GM18873 (cell line): ENCODE results near the gene TRPM4.
"Not testable (repeated sequence)": the region's sequence is repeated elsewhere in the genome, so short reads cannot be mapped to it uniquely, and the experiment has no call there.

ENCODE experiments used
- ATAC-seq: cut with Tn5 transposase; IDR thresholded peaks from one replicate; pipeline ENCODE4 v1.9.1; 2021; ENCODE audit warnings: mild to moderate bottlenecking, moderate library complexity, moderate number of reproducible peaks; ENCODE audit not compliant: unreplicated experiment, low FRiP score

Gene TRPM4

DNA sequence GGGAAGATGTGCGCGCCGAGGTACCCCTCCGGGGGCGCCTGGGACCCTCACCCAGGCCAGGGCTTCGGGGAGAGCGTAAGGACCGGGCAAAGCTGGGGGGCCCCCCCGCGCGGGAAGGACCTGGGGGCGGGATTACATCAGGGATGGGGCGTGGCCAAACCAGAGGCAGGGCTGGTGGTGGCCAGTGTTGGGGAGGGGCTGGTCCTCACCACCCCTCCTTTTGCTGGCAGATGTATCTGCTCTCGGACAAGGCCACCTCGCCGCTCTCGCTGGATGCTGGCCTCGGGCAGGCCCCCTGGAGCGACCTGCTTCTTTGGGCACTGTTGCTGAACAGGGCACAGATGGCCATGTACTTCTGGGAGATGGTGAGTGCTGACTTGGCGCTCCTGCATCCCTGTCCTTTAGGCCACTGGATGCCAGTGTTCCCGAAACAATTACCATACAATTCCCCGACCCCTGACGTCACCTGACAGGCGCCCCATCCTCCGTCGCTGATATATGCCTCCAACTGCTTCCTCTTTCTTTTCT is 25.3 kb downstream of the TRPM4 start:
- ATAC-seq, result no peak

DNA sequence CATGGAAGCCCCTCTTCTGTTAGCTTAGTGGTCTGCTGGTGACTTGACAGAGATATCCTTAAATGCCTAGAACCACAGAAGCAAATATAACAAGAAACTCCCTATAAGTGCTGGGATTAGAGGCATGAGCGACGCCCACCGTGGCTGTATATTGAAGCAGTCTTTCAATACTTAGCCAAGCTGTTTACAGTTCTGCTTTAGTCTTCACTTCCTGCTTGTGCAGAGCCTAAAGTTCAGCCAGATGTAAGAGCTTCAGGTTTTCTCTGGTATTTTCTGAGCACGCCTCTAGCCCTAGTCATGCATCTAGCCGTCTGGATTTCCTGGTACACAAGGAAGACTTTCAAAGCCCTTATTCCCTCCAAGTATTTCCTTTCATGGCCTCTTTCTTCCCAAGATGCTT is 28.5 kb downstream of the TRPM4 start:
- ATAC-seq, result no peak

DNA sequence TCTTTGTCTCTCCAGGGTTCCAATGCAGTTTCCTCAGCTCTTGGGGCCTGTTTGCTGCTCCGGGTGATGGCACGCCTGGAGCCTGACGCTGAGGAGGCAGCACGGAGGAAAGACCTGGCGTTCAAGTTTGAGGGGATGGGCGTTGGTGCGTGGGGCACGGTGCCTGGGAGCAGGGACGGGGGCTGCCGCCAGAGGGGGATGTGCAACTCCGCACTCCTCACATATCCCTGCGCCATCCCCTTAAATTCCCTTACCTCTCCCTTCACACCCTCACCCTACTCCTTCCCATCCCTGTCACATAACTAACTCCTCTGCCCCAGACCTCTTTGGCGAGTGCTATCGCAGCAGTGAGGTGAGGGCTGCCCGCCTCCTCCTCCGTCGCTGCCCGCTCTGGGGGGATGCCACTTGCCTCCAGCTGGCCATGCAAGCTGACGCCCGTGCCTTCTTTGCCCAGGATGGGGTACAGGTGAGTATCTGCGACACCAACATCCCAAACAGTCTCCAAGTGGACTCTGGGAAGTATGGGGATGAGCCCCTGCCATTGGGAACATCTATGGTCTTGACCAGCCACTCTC is 31.1 kb downstream of the TRPM4 start:
- no peak for ATAC-seq

DNA sequence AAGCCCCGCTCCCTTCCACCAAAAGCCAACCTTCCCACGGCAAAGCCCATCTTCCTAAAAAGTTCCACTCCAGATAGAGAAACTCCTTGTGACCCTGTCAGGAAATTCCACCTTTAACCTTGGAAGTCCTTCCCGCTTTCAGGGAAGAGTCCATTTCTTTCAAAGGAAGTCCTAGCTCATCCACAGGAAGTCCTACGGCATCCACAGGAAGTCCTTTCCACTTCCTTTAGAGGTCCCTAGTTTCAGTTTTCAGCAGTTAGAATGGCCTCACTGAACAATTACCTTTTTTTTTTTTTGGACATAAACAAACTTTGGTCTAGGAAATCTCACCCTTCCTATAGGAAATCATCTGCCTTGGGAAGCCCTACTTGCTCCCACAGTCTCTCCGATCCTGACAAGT is 31.7 kb downstream of the TRPM4 start:
- ATAC-seq, result no peak

DNA sequence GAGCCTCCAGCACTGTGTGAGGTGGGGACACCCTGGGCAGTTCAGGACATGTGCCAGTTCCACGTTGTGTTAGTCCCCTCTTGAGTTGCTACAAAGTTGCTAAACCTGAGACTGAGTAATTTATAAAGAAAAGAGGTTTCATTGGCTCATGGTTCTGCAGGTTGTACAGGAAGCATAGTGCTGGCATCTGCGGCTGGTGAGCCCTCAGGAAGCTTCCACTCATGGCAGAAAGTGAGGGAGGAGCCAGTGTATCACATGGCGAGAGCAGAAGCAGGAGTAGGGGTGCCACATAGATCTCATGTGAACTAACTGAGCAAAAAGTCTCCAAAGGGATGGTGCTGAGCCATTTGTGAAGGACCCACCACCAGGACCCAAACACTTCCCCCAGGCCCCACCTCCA is 33.2 kb downstream of the TRPM4 start:
- ATAC-seq, result no peak

DNA sequence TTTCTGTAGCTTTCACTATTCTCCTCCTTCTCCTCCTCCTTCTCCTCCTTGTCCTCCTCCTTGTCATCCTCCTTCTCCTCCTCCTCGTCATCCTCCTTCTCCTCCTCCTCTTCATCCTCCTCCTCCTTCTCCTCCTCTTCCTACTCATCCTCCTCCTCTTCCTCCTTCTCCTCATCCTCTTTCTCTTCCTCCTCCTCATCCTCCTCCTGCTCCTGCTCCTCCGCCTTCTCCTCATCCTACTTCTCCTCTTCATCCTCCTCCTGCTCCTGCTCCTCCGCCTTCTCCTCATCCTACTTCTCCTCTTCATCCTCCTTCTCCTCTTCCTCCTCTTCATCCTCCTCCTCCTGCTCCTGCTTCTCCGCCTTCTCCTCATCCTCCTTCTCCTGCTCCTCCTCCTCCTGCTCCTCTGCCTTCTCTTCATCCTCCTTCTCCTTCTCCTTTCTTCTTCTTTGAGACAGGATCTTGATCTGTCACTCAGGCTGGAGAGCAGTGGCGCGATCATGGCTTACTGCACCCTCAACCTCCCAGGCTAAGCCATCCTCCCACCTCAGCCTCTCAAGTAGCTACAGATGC is 36.3 kb downstream of the TRPM4 start:
- ATAC-seq, result no peak

DNA sequence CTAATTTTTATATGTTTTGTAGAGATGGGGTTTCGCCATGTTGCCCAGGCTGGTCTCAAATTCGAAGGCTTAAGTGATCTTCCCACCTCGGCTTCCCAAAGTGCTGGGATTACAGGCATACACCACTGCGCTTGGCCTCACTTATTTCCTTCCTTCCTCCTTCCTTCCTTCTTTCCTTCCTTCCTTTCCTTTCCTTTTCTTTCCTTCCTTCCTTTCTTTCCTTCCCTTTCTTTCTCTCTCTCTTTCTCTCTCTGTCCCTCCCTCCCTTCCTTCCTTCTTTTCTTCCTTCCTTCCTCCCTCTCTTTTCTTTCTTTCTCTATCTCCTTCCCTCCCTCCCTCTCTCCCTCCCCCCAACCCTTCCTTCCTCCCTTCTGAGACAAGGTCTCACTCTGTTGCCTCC is 36.8 kb downstream of the TRPM4 start:
- ATAC-seq, result no peak

DNA sequence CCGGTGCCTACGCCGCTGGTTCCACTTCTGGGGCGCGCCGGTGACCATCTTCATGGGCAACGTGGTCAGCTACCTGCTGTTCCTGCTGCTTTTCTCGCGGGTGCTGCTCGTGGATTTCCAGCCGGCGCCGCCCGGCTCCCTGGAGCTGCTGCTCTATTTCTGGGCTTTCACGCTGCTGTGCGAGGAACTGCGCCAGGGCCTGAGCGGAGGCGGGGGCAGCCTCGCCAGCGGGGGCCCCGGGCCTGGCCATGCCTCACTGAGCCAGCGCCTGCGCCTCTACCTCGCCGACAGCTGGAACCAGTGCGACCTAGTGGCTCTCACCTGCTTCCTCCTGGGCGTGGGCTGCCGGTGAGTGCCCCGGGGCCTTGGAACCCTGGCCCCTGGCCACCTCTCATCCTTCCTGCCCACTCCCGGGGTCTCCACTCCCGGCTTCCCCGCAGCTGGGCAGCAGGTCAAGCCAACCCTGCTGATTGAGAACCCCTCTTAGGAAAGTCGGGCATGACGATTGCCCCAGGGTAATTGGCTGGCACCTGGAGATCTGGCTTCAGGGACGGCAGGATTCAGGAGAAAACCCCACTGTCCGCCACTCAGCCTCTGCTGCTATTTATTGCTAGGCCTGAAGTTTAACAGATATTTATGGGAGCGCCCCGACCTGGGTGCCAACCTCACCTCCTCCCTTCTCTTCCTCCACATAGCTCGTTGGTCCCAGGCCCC is 39.1 kb downstream of the TRPM4 start:
- ATAC-seq, result no peak

DNA sequence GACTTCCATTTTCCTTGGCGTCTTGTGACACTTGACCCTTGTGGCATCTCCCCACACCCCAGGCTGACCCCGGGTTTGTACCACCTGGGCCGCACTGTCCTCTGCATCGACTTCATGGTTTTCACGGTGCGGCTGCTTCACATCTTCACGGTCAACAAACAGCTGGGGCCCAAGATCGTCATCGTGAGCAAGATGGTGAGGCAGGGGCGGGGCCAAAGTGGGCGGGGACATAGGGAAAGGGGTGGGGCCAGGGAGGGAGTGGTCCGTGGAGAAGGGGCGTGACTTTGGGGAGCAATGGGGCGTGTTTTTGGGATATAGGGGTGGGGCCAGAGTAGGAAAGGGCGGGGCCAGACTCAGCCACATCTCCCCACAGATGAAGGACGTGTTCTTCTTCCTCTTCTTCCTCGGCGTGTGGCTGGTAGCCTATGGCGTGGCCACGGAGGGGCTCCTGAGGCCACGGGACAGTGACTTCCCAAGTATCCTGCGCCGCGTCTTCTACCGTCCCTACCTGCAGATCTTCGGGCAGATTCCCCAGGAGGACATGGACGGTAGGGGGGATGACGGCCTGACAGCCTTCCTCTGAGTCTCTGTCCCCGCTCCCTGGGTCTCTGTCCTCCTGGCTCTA is 42.8 kb downstream of the TRPM4 start:
- ATAC-seq, result no peak

DNA sequence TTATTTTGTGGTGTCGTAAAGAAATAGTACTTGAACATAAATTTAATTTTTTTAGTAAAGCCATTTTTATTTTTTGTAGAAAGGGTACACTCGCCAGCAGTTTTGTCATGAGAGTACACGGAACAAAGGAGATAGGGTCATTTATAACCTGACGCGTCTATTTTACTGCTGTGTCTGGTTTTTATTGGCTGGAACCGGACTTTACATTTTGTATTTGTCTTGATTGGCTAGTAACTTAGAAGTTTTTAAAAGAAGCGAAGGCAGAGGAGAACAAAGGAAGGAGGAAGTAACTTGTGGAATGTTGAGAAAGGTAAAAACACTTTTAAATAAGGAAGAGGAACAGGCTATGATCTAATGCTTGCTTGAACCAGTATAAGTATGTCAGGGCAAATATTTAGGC is 43.5 kb downstream of the TRPM4 start:
- ATAC-seq, result no peak

DNA sequence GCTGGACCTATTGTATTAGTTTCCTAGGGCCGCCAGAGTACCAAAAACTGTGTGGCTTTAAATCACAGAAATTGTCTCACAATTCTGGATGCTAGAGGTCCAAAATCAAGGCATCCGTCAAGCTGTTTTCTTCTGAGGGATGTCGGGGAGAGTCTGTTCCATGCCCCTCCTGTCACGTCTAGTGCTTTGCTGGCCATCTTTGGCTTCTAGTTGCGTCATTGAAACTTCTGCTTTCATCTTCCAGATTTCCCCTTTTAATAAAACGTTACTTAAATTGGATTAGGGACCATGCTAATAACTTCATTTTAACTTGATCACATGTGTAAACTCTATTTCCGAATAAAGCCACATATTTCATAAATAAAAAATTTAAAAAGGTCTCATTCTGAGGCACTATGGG is 47.5 kb downstream of the TRPM4 start:
- ATAC-seq, result no peak

DNA sequence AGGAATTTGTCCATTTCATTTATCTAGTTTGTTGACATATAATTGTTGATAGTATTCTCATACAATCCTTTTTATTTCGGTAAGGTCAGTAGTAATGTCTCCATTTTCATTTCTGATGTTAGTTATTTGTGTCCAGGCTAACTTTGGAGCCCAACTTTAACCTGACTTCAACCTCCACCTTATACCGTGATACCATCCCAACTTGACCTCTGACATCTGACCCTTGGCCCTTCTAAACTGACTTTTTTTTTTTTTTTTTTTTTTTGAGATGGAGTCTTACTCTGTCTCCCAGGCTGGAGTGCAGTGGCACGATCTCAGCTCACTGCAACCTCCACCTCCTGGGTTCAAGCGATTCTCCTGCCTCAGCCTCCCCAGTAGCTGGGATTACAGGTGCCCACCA is 51.9 kb downstream of the TRPM4 start:
- ATAC-seq, result not testable (repeated sequence)

DNA sequence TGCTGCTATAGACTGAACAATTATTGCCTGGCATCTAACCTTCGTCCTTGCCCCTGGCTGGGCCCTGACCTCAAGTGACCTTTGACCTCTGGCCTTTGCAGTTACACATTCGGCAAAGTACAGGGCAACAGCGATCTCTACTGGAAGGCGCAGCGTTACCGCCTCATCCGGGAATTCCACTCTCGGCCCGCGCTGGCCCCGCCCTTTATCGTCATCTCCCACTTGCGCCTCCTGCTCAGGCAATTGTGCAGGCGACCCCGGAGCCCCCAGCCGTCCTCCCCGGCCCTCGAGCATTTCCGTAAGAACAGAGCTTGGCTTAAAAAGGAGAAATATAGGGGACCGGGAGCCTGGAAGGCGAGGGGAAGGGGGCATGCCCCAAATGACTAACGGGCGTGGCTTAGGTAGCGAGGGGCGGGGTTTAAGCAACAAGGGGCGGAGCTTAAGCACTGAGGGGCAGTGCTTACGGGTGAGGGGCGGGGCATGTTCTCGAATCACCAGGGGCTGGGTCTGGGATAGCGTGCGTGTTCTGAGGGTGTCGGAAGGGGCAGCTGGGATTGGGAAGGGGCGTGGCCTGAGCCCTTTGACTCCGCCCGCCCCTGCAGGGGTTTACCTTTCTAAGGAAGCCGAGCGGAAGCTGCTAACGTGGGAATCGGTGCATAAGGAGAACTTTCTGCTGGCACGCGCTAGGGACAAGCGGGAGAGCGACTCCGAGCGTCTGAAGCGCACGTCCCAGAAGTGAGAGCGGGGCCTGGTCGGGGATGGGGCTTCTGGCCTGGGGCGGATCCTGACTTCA is 52.7 kb downstream of the TRPM4 start:
- no peak for ATAC-seq

DNA sequence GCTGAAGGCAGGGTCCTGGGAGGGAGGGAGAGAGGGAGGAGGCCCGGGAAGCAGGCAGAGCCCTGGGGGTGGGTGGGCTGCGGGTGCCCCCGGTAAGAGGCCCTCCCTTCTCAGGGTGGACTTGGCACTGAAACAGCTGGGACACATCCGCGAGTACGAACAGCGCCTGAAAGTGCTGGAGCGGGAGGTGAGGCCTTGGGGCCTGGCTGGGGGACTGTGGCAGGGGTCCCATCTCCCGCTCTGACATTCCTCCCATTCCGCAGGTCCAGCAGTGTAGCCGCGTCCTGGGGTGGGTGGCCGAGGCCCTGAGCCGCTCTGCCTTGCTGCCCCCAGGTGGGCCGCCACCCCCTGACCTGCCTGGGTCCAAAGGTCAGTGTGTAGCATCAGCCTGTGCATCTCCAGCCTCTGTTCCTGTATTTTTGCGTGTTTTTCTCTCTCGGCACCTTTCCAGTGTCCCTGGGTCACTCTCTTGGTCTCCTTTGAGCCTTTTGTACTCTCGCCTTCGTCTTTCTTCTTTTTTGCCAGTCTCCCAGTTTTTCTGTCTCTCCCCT is 53.4 kb downstream of the TRPM4 start:
- ATAC-seq, result no peak

DNA sequence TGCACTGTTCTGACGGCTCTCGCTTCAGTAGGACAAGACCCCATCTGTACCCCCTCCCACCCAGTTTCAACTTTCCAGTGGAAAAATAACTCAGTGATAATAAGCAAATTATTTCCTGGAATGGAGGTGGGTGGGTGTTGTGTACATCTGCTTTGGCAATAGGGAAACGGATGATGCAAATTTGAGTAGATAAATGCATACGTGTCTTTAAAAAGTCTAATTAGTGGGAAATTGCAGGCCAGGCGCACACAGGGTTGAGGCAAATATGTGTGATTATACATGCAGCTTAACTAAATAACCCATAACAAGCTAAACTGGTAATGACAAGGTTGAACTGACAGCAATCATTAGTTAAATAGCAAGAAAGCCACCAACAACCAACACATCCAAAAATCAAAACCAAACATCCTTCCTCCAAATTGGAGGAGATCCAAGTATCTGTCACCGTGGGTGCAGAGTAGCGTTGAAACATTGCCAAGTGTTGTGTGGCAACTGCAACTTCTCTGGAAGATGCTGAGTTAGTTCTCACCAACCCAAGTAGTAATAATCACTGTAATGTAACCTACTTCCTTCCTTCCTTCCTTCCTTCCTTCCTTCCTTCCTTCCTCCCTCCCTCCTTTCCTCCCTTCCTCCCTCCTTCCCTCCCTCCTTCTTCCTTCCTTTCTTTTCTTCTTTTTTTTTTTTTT is 54.6 kb downstream of the TRPM4 start:
- ATAC-seq, result no peak

DNA sequence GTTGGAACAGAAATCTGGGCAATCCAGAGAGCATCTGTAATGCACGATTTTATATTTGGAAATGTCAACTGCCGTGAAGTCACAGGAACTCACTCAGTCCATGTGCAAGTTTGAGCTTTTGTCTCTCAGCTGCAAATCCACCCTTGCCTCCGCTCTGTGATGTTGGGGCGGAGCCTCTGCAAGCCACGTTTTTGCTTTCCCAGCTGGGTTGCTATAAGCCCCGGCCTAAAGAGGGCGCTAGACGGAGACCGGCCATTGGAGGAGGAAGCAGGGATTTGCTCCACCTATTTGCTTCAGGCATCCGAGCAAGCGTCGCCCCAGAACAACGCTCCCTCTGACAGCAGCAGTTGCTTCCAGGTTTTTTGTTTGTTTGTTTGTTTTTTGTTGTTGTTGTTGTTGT is 56.2 kb downstream of the TRPM4 start:
- no peak for ATAC-seq

DNA sequence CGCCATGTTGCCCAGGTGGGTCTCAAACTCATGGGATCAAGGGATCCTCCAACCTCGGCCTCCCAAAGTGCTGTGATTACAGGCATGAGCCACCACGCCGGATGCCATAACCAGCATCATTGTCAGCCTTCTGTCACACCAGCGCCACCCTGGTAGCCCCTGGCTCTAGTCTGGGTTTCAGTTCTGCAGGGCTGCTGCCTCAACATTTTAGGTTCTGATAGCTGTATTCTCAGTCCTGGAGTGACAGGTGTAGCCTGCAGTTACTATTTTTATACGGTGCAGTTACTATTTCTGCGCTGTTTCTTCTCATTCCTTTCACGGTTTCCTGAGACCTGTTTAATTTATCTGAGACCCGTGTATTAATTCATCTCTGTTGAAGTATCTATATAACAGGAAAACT is 57.1 kb downstream of the TRPM4 start:
- no peak for ATAC-seq

DNA sequence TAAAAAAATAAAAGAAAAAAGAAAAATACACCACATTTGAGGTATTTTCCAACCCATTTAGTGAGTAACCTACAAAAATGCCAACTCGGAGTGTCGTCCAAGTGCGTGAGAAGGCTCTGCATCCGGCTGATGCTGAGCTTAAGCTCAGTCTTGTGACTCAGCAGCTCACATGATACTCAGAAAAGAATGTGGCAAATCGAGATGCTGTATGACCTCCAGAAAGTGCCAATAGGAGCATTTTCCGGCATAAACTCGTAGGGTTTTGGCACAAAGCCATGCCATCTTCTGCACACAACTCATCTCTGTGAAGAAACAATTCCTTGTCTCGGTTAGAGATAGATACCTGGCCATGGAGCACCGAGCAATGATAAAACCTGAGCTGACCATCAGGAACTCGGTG is 58.5 kb downstream of the TRPM4 start:
- no peak for ATAC-seq

DNA sequence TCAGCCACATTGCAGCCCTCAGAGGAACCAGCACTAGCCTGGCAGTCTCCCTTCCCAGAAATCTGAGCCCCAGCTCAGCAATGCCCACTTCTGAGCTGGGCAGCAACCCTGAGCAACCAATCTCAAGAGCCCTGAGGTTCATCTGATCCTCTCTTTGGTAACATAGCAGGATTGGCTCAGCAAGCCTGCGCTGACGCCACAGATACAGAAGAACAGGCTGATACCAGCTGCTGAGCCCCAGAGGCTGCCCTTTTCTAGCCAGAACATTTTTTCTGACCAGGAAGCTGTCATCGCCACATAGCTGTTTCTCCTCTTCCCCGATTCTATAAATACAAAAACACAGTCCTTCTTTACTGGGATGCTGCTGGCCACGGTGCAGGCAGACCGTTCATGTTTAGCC is 59.8 kb downstream of the TRPM4 start:
- ATAC-seq, result no peak

DNA sequence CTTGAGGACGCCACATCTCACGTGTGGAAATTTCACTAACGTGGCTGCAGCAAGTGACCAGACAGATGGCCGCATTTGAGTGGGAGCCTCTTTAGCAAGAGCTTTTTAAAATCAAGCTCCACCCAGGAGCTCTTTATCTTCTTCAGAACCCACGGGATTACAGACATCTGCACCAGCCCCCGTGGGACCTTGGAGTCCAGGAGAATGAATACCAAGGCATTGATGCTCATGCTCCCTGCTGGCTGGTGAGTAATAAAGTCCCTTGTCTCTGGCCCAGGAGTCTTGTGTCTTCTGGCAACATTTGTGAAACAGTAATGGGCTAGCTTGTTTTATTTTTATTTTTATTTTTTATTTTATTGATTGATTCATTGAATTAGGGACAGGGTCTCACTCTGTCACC is 64.4 kb downstream of the TRPM4 start:
- no peak for ATAC-seq
